Lower lobe of right lung (tissue), 2 donors: ENCODE results near the gene ZC3H15. TPM values are rescaled to one million over a fixed set of nuclear protein-coding genes. Genes with fewer than 3 reads are reported as not detected.

Experiments
- ATAC-seq, 2 donors: fragments of 200-7000 bp; cut with Tn5 transposase; one replicate each; pipeline ENCODE4 v1.9.1; 2020 to 2022; ENCODE audit warnings: mild to moderate bottlenecking in 2 of 2, moderate library complexity in 2 of 2
- DNase-seq: peaks from one replicate; pipeline ENCODE4 v3.0.0-alpha.2; 2020
- H3K27ac ChIP-seq: fragments of 200-600 bp; one replicate; pipeline ENCODE4 v1.8.0; 2022
- H3K27me3 ChIP-seq: fragments of 200-600 bp; one replicate; pipeline ENCODE4 v1.8.0; 2022; ENCODE audit warnings: low read depth
- H3K36me3 ChIP-seq: fragments of 200-600 bp; one replicate; pipeline ENCODE4 v1.8.0; 2022; ENCODE audit warnings: mild to moderate bottlenecking
- H3K4me1 ChIP-seq: fragments of 200-600 bp; one replicate; pipeline ENCODE4 v1.8.0; 2022
- H3K4me3 ChIP-seq: fragments of 200-600 bp; one replicate; pipeline ENCODE4 v1.8.0; 2022; ENCODE audit warnings: mild to moderate bottlenecking
- H3K9me3 ChIP-seq: fragments of 200-600 bp; one replicate; pipeline ENCODE4 v1.8.0; 2022
- intact Hi-C: fragments of 100-400 bp; cut with DNase I; formaldehyde crosslinking; loops from one replicate; pipeline ENCODE4 v1.11.0; 2022
- total RNA-seq: library from RNA; stranded (reverse); fragmentation: NEBNext Ultra II Directional; extraction: Animal tissue kit (Norgen Biotek cat#: 25700); gene quantifications from one replicate; pipeline ENCODE4 v1.2.1, GENCODE V29; 2021
- TF ChIP-seq, protein P1 (sequence below): fragments of 200-600 bp; IDR thresholded peaks from one replicate; pipeline ENCODE4 v1.8.0; 2022; ENCODE audit warnings: antibody characterized with exemption, mild to moderate bottlenecking
- donor health status: DM: no; HTN: yes; CAD: no; lungs with severe emphysema.

Gene ZC3H15
- total RNA-seq, 1 donor from 2014 or later = 44.2 TPM

DNA sequence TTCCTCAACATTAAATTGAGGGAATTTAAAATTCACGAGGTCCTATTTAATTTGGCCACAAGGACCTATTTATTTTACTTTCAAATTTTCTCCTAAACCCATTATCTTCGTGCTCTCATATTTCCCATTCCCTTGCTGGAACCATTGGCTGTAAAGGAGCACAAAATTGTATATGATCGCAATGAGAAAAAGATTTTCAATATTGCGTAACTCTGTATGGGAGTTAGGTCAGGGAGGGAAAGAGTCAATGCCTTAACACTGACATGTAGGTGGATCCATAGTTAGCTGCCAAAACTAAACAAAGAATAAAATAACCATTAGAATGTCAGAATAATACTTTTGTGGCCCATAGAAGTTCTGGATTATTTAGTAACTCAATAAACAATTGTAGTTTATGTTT lies 40.6 kb upstream of the ZC3H15 start:
- DNase-seq (no peak), ATAC-seq (no peak)
- no peaks in the 10 kb centered on the region for H3K9me3 ChIP-seq
- no peaks in the 10 kb centered on the region for H3K4me1 ChIP-seq
- intact Hi-C loops = no loop called here
- TF ChIP-seq, protein P1, sequence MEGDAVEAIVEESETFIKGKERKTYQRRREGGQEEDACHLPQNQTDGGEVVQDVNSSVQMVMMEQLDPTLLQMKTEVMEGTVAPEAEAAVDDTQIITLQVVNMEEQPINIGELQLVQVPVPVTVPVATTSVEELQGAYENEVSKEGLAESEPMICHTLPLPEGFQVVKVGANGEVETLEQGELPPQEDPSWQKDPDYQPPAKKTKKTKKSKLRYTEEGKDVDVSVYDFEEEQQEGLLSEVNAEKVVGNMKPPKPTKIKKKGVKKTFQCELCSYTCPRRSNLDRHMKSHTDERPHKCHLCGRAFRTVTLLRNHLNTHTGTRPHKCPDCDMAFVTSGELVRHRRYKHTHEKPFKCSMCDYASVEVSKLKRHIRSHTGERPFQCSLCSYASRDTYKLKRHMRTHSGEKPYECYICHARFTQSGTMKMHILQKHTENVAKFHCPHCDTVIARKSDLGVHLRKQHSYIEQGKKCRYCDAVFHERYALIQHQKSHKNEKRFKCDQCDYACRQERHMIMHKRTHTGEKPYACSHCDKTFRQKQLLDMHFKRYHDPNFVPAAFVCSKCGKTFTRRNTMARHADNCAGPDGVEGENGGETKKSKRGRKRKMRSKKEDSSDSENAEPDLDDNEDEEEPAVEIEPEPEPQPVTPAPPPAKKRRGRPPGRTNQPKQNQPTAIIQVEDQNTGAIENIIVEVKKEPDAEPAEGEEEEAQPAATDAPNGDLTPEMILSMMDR = no peak
- no peak overlapping the region for H3K27ac ChIP-seq
- H3K27me3 ChIP-seq = no peaks in the 10 kb centered on the region
- H3K4me3 ChIP-seq = no peak overlapping the region
- no peaks in the 10 kb centered on the region for H3K36me3 ChIP-seq

DNA sequence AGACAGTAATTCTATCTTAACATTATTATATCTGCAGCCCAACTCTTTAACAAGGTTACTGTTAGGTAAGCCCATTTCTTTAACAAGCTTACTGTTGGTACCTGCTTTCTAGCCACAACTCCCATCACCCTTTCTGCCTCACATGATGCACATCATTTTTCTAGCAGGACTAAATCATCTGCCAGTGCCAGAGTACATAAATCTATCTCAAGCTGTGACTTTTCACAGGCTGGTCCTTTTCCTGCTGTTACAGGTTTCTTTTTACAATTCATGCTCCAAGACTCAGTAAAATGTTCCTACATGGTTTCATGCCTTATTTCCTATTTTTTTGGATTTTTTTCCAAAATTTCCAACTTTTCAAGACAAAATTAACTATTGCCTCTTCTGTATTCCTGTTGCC lies 30.4 kb upstream of the ZC3H15 start:
- intact Hi-C loops = no loop called here
- Histone ChIP-seq H3K4me1 (no peaks in the 10 kb centered on the region), H3K27ac (no peak overlapping the region), H3K9me3 (no peaks in the 10 kb centered on the region), H3K27me3 (no peaks in the 10 kb centered on the region), H3K36me3 (no peaks in the 10 kb centered on the region), H3K4me3 (no peak overlapping the region)
- TF ChIP-seq, protein P1 = no peak
- ATAC-seq = no peak
- no peak for DNase-seq

DNA sequence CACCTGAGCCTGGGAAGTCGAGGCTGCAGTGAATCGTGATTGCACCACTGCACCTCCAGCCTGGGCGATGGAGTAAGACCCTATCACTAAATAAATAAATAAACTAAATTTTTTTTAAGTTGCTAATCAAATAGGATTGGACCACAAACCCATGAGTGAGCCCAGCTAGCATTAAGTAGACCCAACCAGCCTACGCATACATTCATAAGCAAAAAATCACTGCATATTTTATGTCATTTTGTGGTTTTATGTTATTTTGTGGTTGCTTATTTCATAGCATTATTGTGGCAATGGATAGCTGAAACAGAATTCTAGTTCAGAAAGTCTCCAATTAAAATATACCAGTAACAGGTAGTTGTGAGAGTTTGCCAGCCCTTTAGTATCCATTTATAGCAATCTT lies 29.1 kb upstream of the ZC3H15 start:
- no peak for DNase-seq
- Histone ChIP-seq H3K27me3 (no peaks in the 10 kb centered on the region), H3K4me3 (no peak overlapping the region), H3K27ac (no peak overlapping the region), H3K36me3 (no peaks in the 10 kb centered on the region), H3K9me3 (no peaks in the 10 kb centered on the region), H3K4me1 (no peaks in the 10 kb centered on the region)
- no peak for ATAC-seq
- TF ChIP-seq, protein P1 = no peak
- intact Hi-C loops = no loop called here

DNA sequence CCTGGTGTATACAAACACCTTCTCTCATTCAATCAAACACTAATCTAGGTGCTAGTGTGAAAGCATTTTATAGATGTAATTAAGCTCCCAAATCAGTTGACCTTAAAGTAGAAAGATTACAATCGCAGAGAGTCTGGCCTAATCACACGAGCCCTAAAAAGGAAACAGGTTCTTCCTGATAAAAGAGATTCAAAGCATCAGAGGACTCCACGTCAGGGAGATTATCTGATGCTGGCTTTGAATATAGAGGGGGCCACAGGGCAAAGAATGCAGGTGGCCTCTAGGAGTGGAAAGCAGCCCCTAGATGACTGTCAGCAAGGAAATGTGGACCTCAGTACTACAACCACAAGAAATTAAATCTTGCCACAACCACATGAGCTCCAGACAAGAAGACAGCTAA lies 28.2 kb upstream of the ZC3H15 start:
- DNase-seq (no peak), ATAC-seq (no peak)
- Histone ChIP-seq H3K4me1 (no peaks in the 10 kb centered on the region), H3K36me3 (no peaks in the 10 kb centered on the region), H3K27me3 (no peaks in the 10 kb centered on the region), H3K27ac (no peak overlapping the region), H3K4me3 (no peak overlapping the region), H3K9me3 (no peaks in the 10 kb centered on the region)
- TF ChIP-seq, protein P1 = no peak
- intact Hi-C loops = no loop called here

DNA sequence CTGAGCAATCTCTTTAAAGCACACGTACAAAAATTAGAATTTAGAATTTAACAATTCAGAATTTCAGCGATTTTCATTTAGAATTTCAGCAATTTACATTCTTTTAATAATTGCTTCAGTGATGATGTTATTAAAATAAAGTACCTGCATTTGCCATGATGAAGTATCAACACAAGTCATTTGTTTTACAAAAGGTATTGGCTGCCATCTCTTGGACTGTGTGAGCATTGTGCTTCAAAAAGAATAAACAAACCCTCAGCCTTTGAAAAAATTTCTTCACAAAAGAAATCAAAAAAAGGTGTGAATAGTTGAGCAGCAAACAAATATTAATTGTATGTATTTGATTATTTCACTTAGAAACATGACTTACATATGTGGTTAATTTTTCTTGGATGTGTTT lies 27.1 kb upstream of the ZC3H15 start:
- H3K4me3 ChIP-seq = no peak overlapping the region
- TF ChIP-seq, protein P1 = peak; percentile 17
- no peaks in the 10 kb centered on the region for H3K27me3 ChIP-seq
- no peaks in the 10 kb centered on the region for H3K4me1 ChIP-seq
- H3K9me3 ChIP-seq = no peaks in the 10 kb centered on the region
- intact Hi-C loops = no loop called here
- no peak for ATAC-seq
- no peaks in the 10 kb centered on the region for H3K36me3 ChIP-seq
- no peak for DNase-seq
- H3K27ac ChIP-seq = no peak overlapping the region

DNA sequence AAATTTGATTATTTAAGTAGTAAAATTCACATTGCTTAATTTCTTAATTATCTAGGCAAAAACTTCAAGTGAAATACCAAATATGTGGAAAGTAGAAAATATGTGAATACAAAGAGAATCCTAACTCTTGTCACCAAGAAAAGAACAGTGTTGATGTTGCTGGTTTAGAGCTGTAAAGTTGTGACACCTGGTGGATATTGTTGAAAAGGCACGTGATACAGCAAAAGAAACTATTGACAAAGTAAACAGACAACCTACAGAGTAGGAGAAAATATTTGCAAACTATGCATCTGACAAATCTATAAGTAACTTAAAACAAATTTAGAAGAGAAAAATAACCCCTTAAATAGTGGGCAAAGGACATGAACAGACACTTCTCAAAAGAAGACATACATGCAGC lies 25.6 kb upstream of the ZC3H15 start:
- no peak for DNase-seq
- Histone ChIP-seq H3K27me3 (no peaks in the 10 kb centered on the region), H3K4me1 (no peaks in the 10 kb centered on the region), H3K9me3 (no peaks in the 10 kb centered on the region), H3K4me3 (no peak overlapping the region), H3K27ac (no peak overlapping the region), H3K36me3 (no peaks in the 10 kb centered on the region)
- no peak for ATAC-seq
- intact Hi-C loops = no loop called here
- TF ChIP-seq, protein P1 = peak; percentile 23
